Epithelial cell of esophagus (primary cell): ENCODE measurements around the gene PCSK6.

Source experiments
- DNase-seq: peaks from one replicate; pipeline ENCODE4 v3.0.0; 2010; ENCODE audit warnings: low read depth
- H3K4me3 ChIP-seq: 2 replicates; pipeline ENCODE4 v1.5.1; 2011; ENCODE audit warnings: mild to moderate bottlenecking, low read length, control low read depth
- CTCF ChIP-seq: IDR thresholded peaks from 2 replicates; pipeline ENCODE4 v1.5.1; 2011; ENCODE audit warnings: low read depth, mild to moderate bottlenecking, low read length, control low read depth, inconsistent platforms; ENCODE audit not compliant: insufficient read depth; ENCODE audit errors: missing control alignments

PCSK6 gene

GRCh38 chr15:101332061-101332467, 157.4 kb downstream of the PCSK6 start:
- no peak overlapping the region for H3K4me3 ChIP-seq
- no peak for TF ChIP-seq CTCF
- no peak for DNase-seq

GRCh38 chr15:101329867-101330380, 159.6 kb downstream of the PCSK6 start:
- no peak for DNase-seq
- TF ChIP-seq CTCF: no peak
- no peak overlapping the region for H3K4me3 ChIP-seq

GRCh38 chr15:101329309-101329863, 160.1 kb downstream of the PCSK6 start:
- no peak overlapping the region for H3K4me3 ChIP-seq
- TF ChIP-seq CTCF: no peak
- DNase-seq: no peak

GRCh38 chr15:101328001-101328400, 161.5 kb downstream of the PCSK6 start:
- no peak for TF ChIP-seq CTCF
- no peak overlapping the region for H3K4me3 ChIP-seq
- no peak for DNase-seq

- no peak overlapping the region for H3K4me3 ChIP-seq
- no peak for DNase-seq
- no peak for TF ChIP-seq CTCF
Measured at GRCh38 chr15:101327147-101327740, 162.3 kb downstream of the PCSK6 start.

- no peak for DNase-seq
- no peak overlapping the region for H3K4me3 ChIP-seq
- no peak for TF ChIP-seq CTCF
Measured at GRCh38 chr15:101326462-101327146, 162.9 kb downstream of the PCSK6 start.
